COR-L47 (cell line): Measurements from ENCODE around the gene CLIP4.

Source experiments
- DNase-seq: peaks from one replicate; lab custom pipeline; 2025; lab: John Stamatoyannopoulos, UW

The CLIP4 gene

DNA sequence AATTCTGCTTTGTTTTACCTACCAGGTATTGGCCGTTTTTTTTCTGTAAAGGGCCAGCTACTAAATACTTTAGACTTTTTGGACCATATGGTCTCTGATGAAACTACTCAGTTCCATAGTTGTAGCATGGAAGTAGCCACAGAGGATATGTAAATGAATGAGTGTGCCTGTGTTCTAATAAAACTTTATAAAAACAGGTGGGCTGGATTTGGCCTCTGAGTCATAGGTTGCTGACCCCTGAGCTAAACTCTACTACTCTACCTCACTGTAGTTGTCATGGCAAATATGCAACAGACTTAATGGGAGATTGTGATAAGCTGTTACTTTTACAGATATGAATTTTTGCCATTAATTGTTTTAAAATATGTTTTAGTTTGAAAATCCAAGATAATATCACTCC, 19.7 kb downstream of the CLIP4 start:
- no peak for DNase-seq

DNA sequence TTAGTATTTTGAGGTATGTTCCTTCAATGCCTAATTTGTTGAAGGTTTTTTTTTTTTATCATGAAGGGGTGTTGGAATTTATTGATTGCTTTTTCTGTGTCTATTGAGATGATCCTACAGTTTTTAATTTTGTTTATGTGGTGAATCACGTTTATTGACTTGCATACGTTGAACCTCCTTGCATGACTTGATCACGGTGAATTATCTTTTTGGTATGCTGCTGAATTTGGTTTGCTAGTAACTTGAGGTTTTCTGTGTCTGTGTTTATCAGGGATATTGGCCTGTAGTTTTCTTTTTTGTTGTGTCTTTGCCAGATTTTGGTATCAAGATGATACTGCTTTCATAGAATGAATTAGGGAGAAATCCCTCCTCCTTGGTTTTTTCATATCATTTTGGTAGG, 23.9 kb downstream of the CLIP4 start:
- DNase-seq: no peak

DNA sequence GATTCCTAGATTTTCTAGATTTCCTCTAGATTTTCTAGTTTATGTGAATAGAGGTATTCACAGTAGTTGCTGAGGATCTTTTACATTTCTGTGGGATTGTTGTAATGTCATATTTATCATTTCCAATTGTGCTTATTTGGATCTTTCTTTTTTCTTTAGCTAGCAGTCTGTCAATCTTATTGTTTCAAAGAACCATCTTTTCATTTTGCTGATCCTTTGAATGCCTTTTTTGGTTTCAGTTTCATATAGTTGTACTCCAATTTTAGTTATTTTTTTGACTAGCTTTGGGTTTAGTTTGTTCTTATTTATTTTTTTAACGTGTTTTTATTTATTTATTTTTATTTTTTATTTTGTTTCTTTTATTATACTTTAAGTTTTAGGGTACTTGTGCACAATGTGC, 24.5 kb downstream of the CLIP4 start:
- DNase-seq: no peak

DNA sequence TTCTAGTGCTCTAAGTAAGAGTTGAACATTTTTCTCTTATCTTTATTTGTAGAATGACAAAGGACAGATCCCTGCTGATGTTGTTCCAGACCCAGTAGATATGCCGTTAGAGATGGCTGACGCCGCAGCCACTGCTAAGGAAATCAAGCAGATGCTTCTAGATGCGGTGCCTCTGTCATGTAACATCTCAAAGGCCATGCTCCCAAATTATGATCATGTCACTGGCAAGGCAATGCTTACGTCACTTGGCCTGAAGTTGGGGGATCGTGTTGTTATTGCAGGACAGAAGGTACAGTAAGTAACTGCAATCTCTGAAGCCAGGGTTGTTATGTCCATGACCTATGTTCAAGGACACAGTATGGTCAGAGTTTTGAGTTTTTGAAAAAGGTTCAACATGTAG, 28.4 kb downstream of the CLIP4 start:
- DNase-seq: no peak

DNA sequence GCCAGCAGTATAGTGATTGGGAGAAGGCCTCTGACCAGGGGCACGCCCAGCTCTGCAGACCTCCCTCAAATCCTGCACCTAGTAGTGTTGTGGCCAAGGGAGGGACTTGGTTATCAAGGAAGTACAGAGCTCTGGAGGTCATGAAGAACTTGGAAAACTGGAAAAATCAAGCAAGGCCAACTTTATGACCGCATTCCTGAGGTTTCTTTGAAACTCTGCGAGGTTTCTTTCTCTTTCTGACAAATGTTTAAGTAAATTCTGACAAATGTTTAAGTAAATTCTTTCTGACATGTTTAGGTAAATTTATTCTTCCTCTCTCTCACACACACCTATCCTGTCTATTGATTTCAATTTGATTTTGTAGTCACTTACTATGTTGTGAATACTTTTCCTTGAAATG, 31.0 kb downstream of the CLIP4 start:
- DNase-seq: no peak

DNA sequence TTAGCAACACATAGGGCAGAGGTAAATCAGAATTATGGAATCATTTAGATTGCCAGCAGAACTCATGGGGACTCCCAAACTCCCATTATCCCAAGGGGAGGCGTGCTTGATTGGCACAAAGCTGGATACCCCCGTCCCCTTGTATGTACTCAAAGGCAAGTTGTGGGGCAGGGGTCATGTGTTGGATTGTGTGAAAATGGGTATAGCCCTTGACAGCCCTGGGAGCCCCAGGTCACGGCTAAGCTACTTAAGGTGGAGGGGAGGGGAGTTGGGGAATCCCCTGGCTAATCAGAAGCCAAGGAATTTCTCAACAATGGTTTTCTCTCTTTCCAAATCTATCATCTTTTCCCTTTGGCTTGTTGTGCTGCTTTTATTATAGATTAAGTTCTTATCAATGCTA, 32.7 kb downstream of the CLIP4 start:
- DNase-seq: no peak

DNA sequence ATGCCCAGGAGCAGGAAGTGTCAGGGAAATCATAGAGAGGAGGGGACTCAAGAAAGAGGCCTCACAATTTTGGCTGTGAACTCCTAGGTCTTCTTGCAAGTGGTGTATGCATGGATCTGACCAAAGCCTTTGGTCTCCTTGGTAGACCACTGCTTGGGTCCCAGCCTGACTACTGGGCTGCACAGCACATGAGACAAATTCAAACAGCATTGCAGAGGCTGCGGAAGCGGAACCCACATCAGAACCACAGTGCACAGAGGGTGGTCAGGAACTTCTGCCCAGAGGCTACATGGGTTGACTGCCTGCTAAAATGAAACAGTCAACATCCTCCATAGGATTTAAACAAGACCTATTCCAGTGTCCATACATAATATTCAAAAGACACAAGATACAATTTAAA, 39.4 kb downstream of the CLIP4 start:
- DNase-seq: no peak

DNA sequence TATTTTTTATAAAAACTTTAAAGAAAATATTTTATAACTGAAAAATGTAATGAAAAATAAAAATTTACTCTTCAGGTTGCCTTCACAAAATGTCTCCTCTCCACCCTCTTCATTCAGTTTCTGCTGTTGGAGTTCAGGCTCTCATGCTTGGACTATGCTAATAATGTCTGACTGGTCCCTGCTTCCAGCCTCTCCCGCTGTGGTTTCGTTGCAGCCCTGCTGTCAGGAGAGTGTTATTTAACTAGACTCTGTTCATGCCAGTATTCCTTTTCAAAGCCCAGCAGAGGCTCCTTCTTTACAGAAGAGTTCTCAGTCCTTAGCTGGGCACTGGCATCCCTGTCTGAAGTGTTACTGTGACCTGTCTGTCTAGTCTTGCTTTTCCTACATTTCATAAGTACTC, 40.4 kb downstream of the CLIP4 start:
- no peak for DNase-seq

DNA sequence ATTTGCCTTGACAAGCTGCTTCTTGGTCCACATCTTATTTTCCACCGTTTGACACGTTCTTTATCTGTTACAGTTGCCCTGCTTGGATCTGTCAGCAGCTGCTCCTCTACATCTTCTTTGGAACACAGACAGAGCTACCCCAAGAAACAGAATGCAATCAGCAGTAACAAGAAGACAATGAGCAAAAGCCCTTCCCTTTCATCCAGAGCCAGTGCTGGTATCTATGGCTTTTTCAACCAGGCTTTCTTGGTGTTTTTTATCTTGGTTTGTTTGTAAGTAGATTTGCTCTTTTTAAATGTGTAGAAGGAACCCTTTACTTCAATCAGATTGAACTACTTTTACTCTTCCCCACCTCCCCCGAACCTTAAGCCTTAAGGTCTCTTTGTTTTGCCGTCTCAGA, 41.9 kb downstream of the CLIP4 start:
- DNase-seq: no peak

DNA sequence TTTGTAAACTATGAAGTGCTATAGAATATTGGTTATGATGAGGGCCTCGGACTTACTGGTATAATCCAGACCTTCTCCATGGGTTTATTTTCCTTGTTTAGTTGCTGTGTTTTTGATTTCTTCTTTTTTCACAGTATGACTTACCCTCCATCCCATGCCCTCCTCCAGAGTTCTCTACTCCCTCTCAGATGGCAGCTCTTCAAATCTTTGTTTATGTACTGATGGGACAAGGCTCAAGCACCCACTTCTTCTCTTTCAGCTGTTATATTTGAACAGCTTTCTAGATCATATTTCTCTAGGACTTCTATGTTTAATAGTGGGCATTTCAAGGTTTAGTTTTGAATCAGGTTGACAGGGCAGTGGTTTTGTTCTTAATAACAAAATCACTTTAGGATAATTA, 43.9 kb downstream of the CLIP4 start:
- DNase-seq: no peak

DNA sequence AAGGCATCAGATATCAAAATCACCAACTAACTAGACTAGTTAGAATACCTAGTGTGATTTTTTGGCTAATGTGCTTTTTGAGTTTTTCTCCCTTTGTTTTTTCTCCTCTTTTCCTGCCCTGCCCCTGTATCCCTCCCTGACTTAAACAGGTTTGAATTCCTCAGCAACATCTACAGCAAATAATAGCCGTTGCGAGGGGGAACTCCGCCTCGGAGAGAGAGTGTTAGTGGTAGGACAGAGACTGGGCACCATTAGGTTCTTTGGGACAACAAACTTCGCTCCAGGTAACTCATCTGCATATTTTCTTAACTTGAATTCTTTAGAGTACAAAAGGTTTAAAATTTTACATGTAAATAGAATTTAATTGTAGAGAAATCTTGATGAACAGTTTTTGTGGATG, 45.0 kb downstream of the CLIP4 start:
- DNase-seq: no peak

DNA sequence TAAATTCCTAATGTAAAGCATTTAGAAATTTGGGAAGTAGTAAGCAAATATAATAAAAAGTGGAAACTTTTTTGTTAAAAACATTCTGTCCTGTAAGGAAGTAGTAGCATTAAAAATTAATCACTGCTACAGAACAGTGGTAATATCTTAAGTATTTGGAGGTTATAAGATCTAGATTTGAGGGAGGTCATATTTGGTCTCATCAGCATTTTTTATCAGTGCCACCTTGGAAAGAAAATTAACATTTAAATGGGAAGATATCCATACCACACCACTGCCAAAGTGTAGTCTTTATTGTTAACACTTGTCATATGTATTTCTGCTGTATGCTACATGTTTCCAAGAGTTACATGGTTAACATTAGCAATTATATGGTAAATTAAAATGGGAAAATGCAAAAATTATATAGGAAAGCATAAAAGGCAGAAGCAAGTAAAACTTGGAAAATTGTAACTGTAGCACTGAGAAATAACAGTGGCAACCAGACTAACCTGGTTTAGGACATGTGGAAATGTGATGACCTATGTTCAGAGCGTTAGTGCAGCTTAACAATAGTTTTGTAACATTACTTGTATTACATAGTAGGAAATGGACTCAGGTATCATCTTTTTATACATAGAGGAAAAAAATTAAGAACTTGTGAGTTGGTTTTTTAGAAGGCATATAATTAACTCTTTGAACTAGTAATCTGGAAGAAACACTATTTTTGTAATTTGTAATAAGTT, 47.2 kb downstream of the CLIP4 start:
- no peak for DNase-seq

DNA sequence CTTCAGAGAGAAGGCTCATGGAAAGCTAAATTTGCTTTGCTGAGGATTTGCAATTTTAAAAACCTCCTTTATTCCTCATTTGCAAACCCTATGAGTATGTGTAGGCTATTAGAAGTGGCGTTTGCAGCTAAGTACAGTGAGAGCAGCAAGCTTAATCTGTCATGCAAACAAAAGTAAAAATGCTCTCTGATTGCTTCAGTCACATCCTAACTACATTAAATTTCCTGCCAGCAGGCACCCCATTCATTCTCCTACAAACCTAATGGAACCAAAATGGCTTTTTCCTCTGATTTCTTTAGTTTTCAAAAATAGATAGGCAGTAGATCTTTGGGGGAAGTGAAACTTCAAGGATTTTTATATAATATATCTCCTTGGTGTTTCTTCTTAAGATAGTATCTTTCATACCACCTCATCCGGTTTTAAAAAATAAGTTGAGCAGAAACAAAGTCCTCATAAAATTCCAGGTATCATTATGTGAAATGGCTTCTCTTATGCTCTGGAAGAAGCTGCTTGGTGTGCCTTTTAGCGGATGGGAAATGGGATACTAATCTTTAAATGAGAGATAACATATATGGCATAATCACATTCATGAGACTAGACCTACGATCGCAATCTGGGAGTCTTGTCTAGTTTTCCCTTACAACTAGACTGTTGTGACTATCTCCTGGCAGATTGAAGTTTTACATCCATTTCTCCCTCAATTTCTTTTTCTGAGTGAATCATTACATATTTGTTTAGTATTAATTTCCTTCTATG, 49.1 kb downstream of the CLIP4 start:
- no peak for DNase-seq

DNA sequence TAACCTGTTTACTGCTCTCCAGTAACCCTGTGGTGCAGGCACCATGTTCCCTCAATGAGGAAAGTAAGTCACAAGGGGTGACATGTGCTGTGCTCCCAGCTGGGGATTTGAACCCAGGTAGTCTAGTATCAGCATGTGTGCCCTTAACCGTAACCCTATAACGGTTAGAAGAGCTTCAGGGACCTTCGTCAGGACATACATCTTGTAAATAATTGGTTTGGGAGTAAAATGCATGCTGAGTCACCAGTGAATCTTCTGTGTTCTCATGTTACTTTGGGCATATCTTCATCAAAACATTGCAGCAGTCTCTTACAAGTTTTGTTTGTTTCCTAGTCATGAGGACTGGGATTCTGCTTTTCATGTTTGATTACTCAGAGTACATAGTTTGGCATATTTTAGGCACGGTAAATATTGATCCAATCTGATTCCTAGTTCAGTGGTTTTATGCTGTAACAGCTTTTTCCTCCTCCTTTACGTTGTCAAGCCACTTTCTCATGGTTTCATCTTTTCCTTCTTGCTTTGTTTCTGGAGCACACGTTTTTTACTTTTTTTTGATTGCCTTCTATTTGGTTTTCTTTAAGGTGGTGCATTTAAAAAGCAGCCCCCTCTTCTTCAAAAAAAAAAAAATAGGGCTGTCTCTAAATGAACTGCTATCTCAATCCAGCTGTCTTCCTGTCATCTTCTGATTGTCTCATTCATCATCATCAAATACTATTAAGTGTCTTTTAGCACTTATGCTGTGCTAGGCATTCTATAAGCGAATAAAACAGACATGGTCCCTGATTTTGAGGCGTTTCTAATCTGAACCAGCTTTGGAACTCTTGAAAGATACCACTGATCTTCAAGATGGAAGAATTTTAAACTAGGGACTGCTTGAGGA, 50.4 kb downstream of the CLIP4 start:
- no peak for DNase-seq

DNA sequence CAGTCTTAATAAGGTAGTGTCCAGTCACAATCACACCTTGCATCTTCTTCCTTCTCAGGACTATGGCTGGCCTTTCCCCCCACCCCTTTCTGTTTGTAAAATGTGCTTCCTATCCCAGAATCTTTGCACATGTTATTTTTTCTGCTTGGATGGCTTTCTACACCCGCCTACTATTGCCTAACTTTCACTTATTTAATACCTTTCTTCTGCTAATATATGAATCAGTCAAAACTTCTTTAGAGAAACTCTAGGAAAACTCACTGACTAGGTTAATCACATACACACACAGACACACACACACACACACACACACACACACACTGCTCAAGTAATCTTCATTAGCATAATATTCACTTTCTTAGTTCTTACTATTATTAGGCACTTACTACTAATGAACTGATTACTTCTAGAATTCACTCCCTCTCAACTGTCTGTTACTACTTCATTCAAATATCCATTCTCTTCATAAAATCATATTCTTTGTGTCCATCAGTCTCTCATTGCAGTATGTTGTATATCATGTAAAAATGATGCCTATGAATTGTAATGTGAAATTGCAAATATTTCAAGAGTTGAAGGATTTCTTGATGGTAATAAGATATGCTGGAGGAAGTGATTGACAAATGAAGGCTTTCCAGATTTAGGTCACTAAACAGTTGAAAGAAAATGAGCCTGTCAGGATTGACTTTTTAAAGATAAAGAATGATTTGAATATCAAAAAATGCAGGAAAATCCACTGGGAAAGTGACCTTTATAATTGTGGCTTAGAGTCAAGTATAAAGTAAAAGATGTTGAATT, 51.2 kb downstream of the CLIP4 start:
- no peak for DNase-seq

DNA sequence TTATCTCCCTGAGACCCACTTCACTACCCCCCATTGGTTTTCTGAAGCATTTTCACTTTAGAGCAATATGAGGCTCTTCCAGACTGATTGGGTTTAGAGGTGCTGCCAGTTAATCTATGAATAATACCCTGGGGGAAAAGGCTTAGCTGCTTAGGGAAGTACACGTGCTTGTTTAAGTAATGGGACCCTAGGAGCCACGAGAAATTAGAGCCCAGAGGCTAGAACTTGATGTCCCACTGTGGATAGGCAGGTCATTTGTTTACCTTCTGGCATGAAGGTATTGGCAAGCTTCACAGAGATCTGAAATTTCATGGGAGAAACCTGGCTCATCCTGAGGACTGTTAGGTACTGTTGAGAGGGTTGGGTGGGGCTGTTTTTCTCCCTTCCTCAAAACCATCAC, 59.7 kb downstream of the CLIP4 start:
- no peak for DNase-seq

DNA sequence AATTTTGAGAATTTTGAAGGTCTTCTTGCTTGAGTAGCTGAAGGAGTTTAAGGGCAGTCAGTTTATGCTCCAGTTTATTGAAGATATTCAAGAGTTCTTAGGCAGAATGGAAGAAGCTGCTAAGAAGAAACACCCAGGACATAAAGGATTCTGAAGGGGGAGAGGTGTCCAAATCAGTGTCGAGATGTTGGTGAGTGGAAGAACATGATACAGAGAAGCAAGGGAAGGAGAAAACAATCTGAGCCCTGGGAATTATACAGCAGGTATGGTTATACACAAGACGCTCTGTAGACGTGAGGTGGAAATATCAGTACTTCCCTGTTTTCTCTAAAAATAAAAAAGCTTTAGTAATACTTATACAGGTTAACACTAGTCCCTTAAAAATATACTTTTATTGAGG, 60.1 kb downstream of the CLIP4 start:
- DNase-seq: no peak

DNA sequence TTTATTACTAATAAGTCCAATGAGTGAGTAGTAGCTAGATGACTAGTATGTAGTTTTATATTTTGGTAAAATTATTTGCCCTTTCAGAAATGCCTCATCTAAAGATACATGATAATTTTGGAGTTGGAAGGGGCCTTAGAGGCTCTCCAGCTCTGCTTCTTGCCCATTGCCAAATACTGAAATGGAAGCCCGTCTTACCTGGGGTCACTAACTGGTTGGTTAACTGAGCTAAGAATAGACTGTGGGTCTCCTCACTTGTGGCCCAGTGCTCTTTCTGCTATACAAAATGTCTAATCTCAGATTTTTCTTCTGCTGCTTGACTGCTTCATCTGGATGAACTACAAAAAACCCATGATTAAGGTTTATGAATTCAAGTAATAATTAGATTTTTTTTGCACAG, 67.1 kb downstream of the CLIP4 start:
- DNase-seq: no peak

DNA sequence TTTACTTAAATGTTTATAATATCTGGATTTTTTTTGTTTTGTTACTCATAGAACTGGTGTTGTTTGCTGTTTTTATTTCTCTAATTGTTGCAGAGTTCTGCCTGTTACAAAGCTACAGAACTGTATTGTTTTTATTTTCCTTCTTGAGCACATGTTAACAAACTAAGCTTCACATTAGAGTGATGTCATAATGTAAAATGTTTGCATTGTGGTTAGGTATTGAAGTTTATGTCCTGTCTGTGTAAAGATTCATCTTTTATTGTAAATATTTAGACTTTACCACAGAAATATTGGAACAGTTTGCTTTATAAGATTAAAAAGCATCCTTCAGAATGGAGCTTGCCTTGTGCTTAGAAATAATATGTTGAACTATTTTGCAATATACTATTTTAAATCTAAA, 67.7 kb downstream of the CLIP4 start:
- no peak for DNase-seq

DNA sequence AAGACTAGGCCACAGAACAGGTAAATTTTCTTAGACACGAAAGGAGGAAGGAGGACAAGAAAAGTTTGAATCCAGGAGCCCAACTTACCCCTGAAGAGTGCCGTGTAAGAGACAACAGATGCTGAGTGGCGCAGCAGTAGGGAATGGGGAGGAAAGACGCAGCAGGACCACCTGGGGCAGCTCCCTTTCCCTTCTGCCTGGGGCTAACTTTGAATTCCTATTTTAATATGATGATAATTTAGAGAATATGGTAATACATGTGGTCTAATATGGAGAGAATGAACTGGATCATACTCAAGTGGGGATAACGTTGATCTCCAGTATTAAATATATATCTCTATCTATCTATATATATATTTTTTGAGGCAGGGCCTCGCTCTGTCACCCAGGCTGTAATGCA, 69.3 kb downstream of the CLIP4 start:
- DNase-seq: no peak

DNA sequence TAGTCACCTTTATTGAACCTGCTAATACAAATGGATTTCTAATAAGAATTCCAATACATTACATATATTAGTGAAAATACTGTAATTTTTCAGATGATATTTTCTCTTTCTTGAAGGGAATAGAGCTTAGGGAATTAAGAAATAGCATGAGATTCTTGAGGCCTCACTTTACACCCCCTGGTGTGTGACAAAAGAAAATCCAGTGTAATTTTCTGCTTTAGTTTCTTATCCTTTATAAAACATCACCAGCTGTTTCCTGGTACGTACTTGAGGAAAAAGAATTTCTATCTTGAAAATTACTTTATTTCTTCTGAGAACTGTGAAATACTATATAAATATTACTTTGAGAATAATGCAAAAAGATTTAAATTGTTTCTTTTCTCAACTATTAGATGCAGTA, 71.6 kb downstream of the CLIP4 start:
- no peak for DNase-seq

DNA sequence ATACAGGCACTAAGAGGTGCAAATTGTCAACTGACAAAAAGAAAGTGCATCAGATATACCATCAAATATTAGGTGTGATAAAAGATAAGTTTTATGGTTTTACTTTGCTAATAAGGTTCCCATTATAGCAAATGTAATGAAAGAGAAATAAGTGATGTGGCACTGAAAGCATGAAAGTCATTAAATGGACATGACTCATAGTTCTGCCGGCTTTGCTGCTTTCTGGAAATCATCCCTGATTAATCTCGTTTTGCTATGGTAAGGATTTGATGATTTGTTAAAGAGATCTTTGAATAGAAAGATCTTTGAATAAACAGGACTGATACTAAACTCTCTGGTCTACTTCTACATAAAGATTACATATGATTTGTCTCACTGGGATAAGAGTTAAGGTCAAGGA, 72.7 kb downstream of the CLIP4 start:
- no peak for DNase-seq
